K562 (cell line): ENCODE data around the gene POLD4. TPM values are rescaled to one million over a fixed set of nuclear protein-coding genes. Genes with fewer than 3 reads are reported as not detected.

Experiments used
- ATAC-seq: fragments of 200-7000 bp; cut with Tn5 transposase; 3 replicates; pipeline ENCODE4 v1.9.1; 2020; ENCODE audit warnings: moderate library complexity
- BruUV-seq: library from RNA; stranded (reverse); fragments of 400-500 nt; replicated peaks from 2 replicates; lab custom pipeline; 2021; lab: Mats Ljungman, UMichigan
- CTCF ChIA-PET: fragments of 300-600 bp; formaldehyde crosslinking; extraction: SDS; loops from one replicate; lab custom pipeline; 2021; ENCODE audit warnings: low intra/inter-chr PET ratio; lab: Yijun Ruan, JAX
- POLR2A ChIA-PET: fragments of 300-600, 350-650 bp; sonication (Branson Sonifier 250); formaldehyde crosslinking; extraction: SDS; loops from one replicate; lab custom pipeline; 2021; ENCODE audit warnings: antibody characterized with exemption, inconsistent platforms; lab: Yijun Ruan, JAX
- DNase-seq, 4 experiments: peaks; one replicate each; pipeline versions ENCODE4 v3.0.0 to v3.0.0-alpha.2; 2011 to 2018; ENCODE audit warnings: low spot score in 3 of 4, mixed read lengths in 3 of 4; ENCODE audit errors: extremely low read depth in 1 of 4
- FAIRE-seq: peaks from 2 replicates; lab custom pipeline; 2011; peaks lifted over from hg19 to GRCh38; lab: Jason Lieb, UNC
- H2AFZ ChIP-seq: 2 replicates; pipeline ENCODE4 v1.6.0; 2011; ENCODE audit warnings: low read depth, low read length, control low read depth, inconsistent platforms
- H3K27ac ChIP-seq: fragments of 200-600 bp; 3 replicates; pipeline ENCODE4 v1.8.0; 2011; ENCODE audit warnings: low read depth, mild to moderate bottlenecking, control low read depth, inconsistent platforms, low read length, moderate library complexity, mixed read lengths; ENCODE audit errors: extremely low read depth
- H3K27me3 ChIP-seq, 2 experiments: fragments of 300-600 bp in 1 of 2; 2 replicates in 1 of 2; 3 replicates in 1 of 2; pipeline versions ENCODE4 v1.6.0 to v1.8.0; 2011; ENCODE audit warnings: inconsistent platforms in 2 of 2, low read length in 2 of 2, mild to moderate bottlenecking in 1 of 2, mixed read lengths in 1 of 2, moderate library complexity in 1 of 2; ENCODE audit not compliant: control insufficient read depth in 2 of 2, insufficient read depth in 2 of 2
- H3K36me3 ChIP-seq: fragments of 300-600 bp; 3 replicates; pipeline ENCODE4 v1.8.0; 2011; ENCODE audit warnings: mild to moderate bottlenecking, low read length, inconsistent platforms; ENCODE audit not compliant: control insufficient read depth, insufficient read depth
- H3K4me1 ChIP-seq, 2 experiments: fragments of 200-600 bp in 1 of 2; replicated peaks in 1 of 2; 2 replicates in 1 of 2; 3 replicates in 1 of 2; pipeline versions ENCODE4 v1.5.1 to v1.8.0; 2011; ENCODE audit warnings: inconsistent platforms in 2 of 2, low read length in 2 of 2, mild to moderate bottlenecking in 1 of 2, mixed read lengths in 1 of 2, moderate library complexity in 1 of 2; ENCODE audit not compliant: control insufficient read depth in 2 of 2, insufficient read depth in 2 of 2
- H3K4me2 ChIP-seq: 2 replicates; pipeline ENCODE4 v1.6.1; 2011; ENCODE audit warnings: low read length, control low read depth, inconsistent platforms, mixed read lengths; ENCODE audit not compliant: insufficient read depth
- H3K4me3 ChIP-seq: fragments of 200-600 bp; sonication (generic), shearing (Covaris generic); 2 replicates; pipeline ENCODE4 v1.5.1; 2016; ENCODE audit warnings: control low read depth, inconsistent platforms
- H3K79me2 ChIP-seq: fragments of 200-600 bp; 3 replicates; pipeline ENCODE4 v1.8.0; 2011; ENCODE audit warnings: low read length, inconsistent platforms; ENCODE audit not compliant: control insufficient read depth, insufficient read depth
- H3K9ac ChIP-seq, 2 experiments: 2 replicates each; pipeline versions ENCODE4 v1.6.0 to v1.6.1; 2011; ENCODE audit warnings: low read depth in 2 of 2, low read length in 2 of 2, control low read depth in 1 of 2, inconsistent platforms in 1 of 2, mild to moderate bottlenecking in 1 of 2, mixed read lengths in 1 of 2; ENCODE audit not compliant: insufficient read depth in 1 of 2
- H3K9me1 ChIP-seq: one replicate; pipeline ENCODE4 v1.6.0; 2011; ENCODE audit warnings: inconsistent platforms, mild to moderate bottlenecking, low read length, moderate library complexity; ENCODE audit not compliant: control insufficient read depth, insufficient read depth
- H3K9me3 ChIP-seq: replicated peaks from 2 replicates; pipeline ENCODE4 v1.5.1; 2011; ENCODE audit warnings: low read depth, low read length, inconsistent platforms; ENCODE audit not compliant: control insufficient read depth, insufficient read depth
- H4K20me1 ChIP-seq: replicated peaks from 2 replicates; pipeline ENCODE4 v1.6.1; 2011; ENCODE audit warnings: low read length, inconsistent platforms, mixed read lengths; ENCODE audit not compliant: control insufficient read depth, insufficient read depth
- CHD7 ChIP-seq: fragments of 200-600 bp; sonication (generic); IDR thresholded peaks from one replicate; pipeline ENCODE4 v1.6.1; 2012; ENCODE audit warnings: mild to moderate bottlenecking, low read depth, low read length, inconsistent platforms
- CTBP1 ChIP-seq: fragments of 450-650 bp; IDR thresholded peaks from 2 replicates; pipeline ENCODE4 v1.6.1; 2016; ENCODE audit warnings: borderline replicate concordance
- HMG20B ChIP-seq: fragments of 250-450 bp; sonication (Bioruptor Pico); IDR thresholded peaks from 2 replicates; pipeline ENCODE4 v1.5.0; 2021; ENCODE audit warnings: mild to moderate bottlenecking
- NR2C2 ChIP-seq, 2 experiments: fragments of 200-800 bp in 1 of 2; sonication (Bioruptor generic) in 1 of 2; sonication (generic) in 1 of 2; formaldehyde crosslinking in 1 of 2; IDR thresholded peaks; 2 replicates each; pipeline versions ENCODE4 v1.6.1 to v1.8.0; 2016 to 2022; ENCODE audit warnings: mild to moderate bottlenecking in 1 of 2, missing compliant biosample characterization in 1 of 2, missing genetic modification characterization in 1 of 2, missing genetic modification reagents in 1 of 2
- SNAPC5 ChIP-seq: fragments of 250-450 bp; sonication (Bioruptor Pico); IDR thresholded peaks from 2 replicates; pipeline ENCODE4 v1.8.0; 2021; ENCODE audit warnings: moderate library complexity, mild to moderate bottlenecking, inconsistent platforms
- SNRNP70 ChIP-seq: fragments of 200-400 bp; formaldehyde crosslinking; optimal IDR thresholded peaks from 2 replicates; pipeline ENCODE3; 2017; ENCODE audit warnings: low read depth, low read length
- ZNF134 ChIP-seq: fragments of 250-450 bp; sonication (Bioruptor Pico); conservative IDR thresholded peaks from 2 replicates; pipeline ENCODE4 v1.4.0; 2020
- ZNF707 ChIP-seq: fragments of 250-450 bp; sonication (Bioruptor Pico); conservative IDR thresholded peaks from 2 replicates; pipeline ENCODE4 v1.8.0; 2022; ENCODE audit warnings: inconsistent platforms, mild to moderate bottlenecking, moderate library complexity
- WGBS: fragments of 100-300 bp; shearing (Covaris generic); methylation state at CpG from one replicate; pipeline ENCODE4 v1.1.6; 2016; ENCODE audit warnings: low coverage, mixed read lengths; ENCODE audit not compliant: insufficient coverage; ENCODE audit errors: missing lambda C conversion rate; 5-methylcytosine and 5-hydroxymethylcytosine counted together
- in situ Hi-C: fragments of 300-500 bp; cut with MboI; formaldehyde crosslinking; loops from 4 replicates; pipeline ENCODE4 v1.15.0; 2018; ENCODE audit warnings: inconsistent platforms, mixed read lengths
- intact Hi-C: fragments of 100-400 bp; cut with micrococcal nuclease; formaldehyde crosslinking; loops from 2 replicates; pipeline ENCODE4 v1.14.2; 2022
- polyA plus RNA-seq, 8 experiments: library from polyadenylated mRNA; depleted of rRNA in 4 of 8; stranded (reverse) in 5 of 8; unstranded in 3 of 8; fragments of >200 nt; fragmentation: Nextera tagmentation in 2 of 8; fragmentation: Illumina TruSeq in 1 of 8; extraction: Ambion mirVana in 2 of 8; extraction: Trizol in 1 of 8; gene quantifications; 2 replicates each; pipeline versions ENCODE4 v1.2.1 to v1.2.3, GENCODE V29; 2011 to 2014; ENCODE audit warnings: inconsistent platforms in 1 of 8, missing spikeins in 1 of 8
- total RNA-seq, 7 experiments: library from RNA; depleted of rRNA in 6 of 7; stranded (reverse); fragments of >200 nt in 6 of 7; fragmentation: Illumina TruSeq in 2 of 7; extraction: Trizol in 2 of 7; gene quantifications; 2 replicates each; pipeline versions ENCODE4 v1.2.1 to v1.2.3, GENCODE V29; 2011 to 2021; ENCODE audit warnings: low replicate concordance in 1 of 7
- TF ChIP-seq, protein P1 (sequence below): fragments of 450-650 bp; IDR thresholded peaks from 2 replicates; pipeline ENCODE4 v1.6.1; 2016; ENCODE audit warnings: low read depth, mild to moderate bottlenecking, moderate library complexity

POLD4 gene
- total and polyA plus RNA-seq, 9 of the 15 experiments (the other 6 are each of a cell fraction or from before 2014, with no cell fraction given): 5.8 to 64.5 (median 18.3) TPM

- H3K79me2 ChIP-seq: peaks cover 8% of the 10 kb centered on the region
- H3K4me1 ChIP-seq: peaks cover 38 to 42% of the 10 kb centered on the region in 2 experiments
- intact Hi-C loops: no loop called here
- H3K27ac ChIP-seq: no peak overlapping the region
- no peaks in the 10 kb centered on the region for H3K9me1 ChIP-seq
- H3K4me2 ChIP-seq: peak overlapping the region; percentile 61; the same call in 1 of the 2 replicates
- H3K36me3 ChIP-seq: peaks cover 4% of the 10 kb centered on the region; the same call in 1 of the 3 replicates
- no peaks in the 10 kb centered on the region for H3K9me3 ChIP-seq
- in situ Hi-C loops: no loop called here
- no peak overlapping the region for H3K4me3 ChIP-seq
- no peak overlapping the region for H3K9ac ChIP-seq
- H2AFZ ChIP-seq: no peak overlapping the region
- DNase-seq: peak in 1 of 4 experiments; percentile 4
- POLR2A ChIA-PET: interaction anchor here (0.6 to 1.0 kb wide), 3 partner anchors 53 to 90 kb away, joined by 3 to 5 read pairs (median 3); partner anchors contain the start of gene PPP1CA
- no peak for FAIRE-seq
- CTCF ChIA-PET: no interaction called here
- BruUV-seq: no TSS peak
- H3K27me3 ChIP-seq: no peaks in the 10 kb centered on the region
- H4K20me1 ChIP-seq: no peaks in the 10 kb centered on the region; the same call in 1 of the 2 replicates
- WGBS: 55% methylated on average over 5 of the region's 5 CpGs
- ATAC-seq: no peak
- no peak for TF ChIP-seq HMG20B
- TF ChIP-seq ZNF707 (CRISPR knock-in tag): no peak
- TF ChIP-seq SNRNP70: no peak
- TF ChIP-seq CTBP1: no peak
- no peak for TF ChIP-seq ZNF134 (CRISPR knock-in tag)
- no peak for TF ChIP-seq CHD7
- TF ChIP-seq SNAPC5: no peak
- TF ChIP-seq, protein P1, sequence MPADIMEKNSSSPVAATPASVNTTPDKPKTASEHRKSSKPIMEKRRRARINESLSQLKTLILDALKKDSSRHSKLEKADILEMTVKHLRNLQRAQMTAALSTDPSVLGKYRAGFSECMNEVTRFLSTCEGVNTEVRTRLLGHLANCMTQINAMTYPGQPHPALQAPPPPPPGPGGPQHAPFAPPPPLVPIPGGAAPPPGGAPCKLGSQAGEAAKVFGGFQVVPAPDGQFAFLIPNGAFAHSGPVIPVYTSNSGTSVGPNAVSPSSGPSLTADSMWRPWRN: no peak
- no peak for TF ChIP-seq NR2C2 (CRISPR knock-in tag; IDR thresholded peaks at IDR 0.05)
- no peak for TF ChIP-seq NR2C2 (tag; IDR thresholded peaks at IDR 0.05)
Measured at GRCh38 chr11:67349036-67349435, 4.3 kb downstream of the POLD4 start.
